NT2/D1 (cell line): ENCODE measurements around the gene GALNT1.
"Not testable (repeated sequence)": the region's sequence is repeated elsewhere in the genome, so short reads cannot be mapped to it uniquely, and the experiment has no call there.

Experiments
- DNase-seq: peaks from one replicate; pipeline ENCODE4 v3.0.0-alpha.2; 2011; ENCODE audit warnings: low read depth, low spot score
- H3K27me3 ChIP-seq: 2 replicates; pipeline ENCODE4 v1.6.0; 2011; ENCODE audit warnings: mild to moderate bottlenecking; ENCODE audit not compliant: insufficient read length, insufficient read depth
- H3K36me3 ChIP-seq: 2 replicates; pipeline ENCODE4 v1.6.1; 2011; ENCODE audit warnings: mild to moderate bottlenecking, low read length, mixed read lengths; ENCODE audit not compliant: insufficient read depth, insufficient read length
- H3K4me1 ChIP-seq: 2 replicates; pipeline ENCODE4 v1.5.1; 2011; ENCODE audit not compliant: insufficient read depth, insufficient read length
- H3K4me3 ChIP-seq: 2 replicates; pipeline ENCODE4 v1.5.1; 2011; ENCODE audit warnings: low read depth; ENCODE audit not compliant: insufficient read length
- H3K9ac ChIP-seq: 2 replicates; pipeline ENCODE4 v1.6.0; 2011; ENCODE audit warnings: low read depth; ENCODE audit not compliant: insufficient read length
- H3K9me3 ChIP-seq: 2 replicates; pipeline ENCODE4 v1.5.1; 2011; ENCODE audit warnings: mild to moderate bottlenecking, low read length; ENCODE audit not compliant: insufficient read depth
- SUZ12 ChIP-seq: IDR thresholded peaks from 2 replicates; pipeline ENCODE4 v1.6.1; 2011; ENCODE audit not compliant: insufficient read length, insufficient read depth; ENCODE audit errors: extremely low read depth
- YY1 ChIP-seq: IDR thresholded peaks from 2 replicates; pipeline ENCODE4 v1.6.1; 2011; ENCODE audit not compliant: insufficient read length, insufficient read depth
- ZNF274 ChIP-seq: IDR thresholded peaks from 2 replicates; pipeline ENCODE4 v1.6.1; 2011; ENCODE audit warnings: mild to moderate bottlenecking, low read depth, low read length

Gene GALNT1

GRCh38 chr18:35559867-35560266 lies 21.7 kb upstream of the GALNT1 start:
- TF ChIP-seq ZNF274: no peak
- TF ChIP-seq YY1: no peak
- no peak for TF ChIP-seq SUZ12
- Histone ChIP-seq H3K4me3 (no peak overlapping the region), H3K4me1 (no peaks in the 10 kb centered on the region), H3K9me3 (no peaks in the 10 kb centered on the region), H3K27me3 (no peaks in the 10 kb centered on the region), H3K9ac (no peak overlapping the region), H3K36me3 (no peaks in the 10 kb centered on the region)
- DNase-seq: no peak

- Histone ChIP-seq H3K4me1 (no peaks in the 10 kb centered on the region), H3K27me3 (no peaks in the 10 kb centered on the region), H3K9ac (no peak overlapping the region), H3K9me3 (no peaks in the 10 kb centered on the region), H3K36me3 (no peaks in the 10 kb centered on the region), H3K4me3 (no peak overlapping the region)
- no peak for DNase-seq
- no peak for TF ChIP-seq SUZ12
- no peak for TF ChIP-seq YY1
- TF ChIP-seq ZNF274: no peak
Measured at GRCh38 chr18:35564795-35565453, 16.6 kb upstream of the GALNT1 start.

GRCh38 chr18:35566019-35566418 lies 15.5 kb upstream of the GALNT1 start:
- Histone ChIP-seq H3K27me3 (no peaks in the 10 kb centered on the region), H3K4me3 (no peak overlapping the region), H3K9me3 (no peaks in the 10 kb centered on the region), H3K9ac (no peak overlapping the region), H3K36me3 (no peaks in the 10 kb centered on the region), H3K4me1 (no peaks in the 10 kb centered on the region)
- no peak for DNase-seq
- TF ChIP-seq ZNF274 (no peak), YY1 (no peak), SUZ12 (no peak)

GRCh38 chr18:35570182-35570581 lies 11.4 kb upstream of the GALNT1 start:
- H3K27me3 ChIP-seq: no peaks in the 10 kb centered on the region
- H3K9ac ChIP-seq: no peak overlapping the region
- no peak overlapping the region for H3K4me3 ChIP-seq
- no peak for DNase-seq
- H3K4me1 ChIP-seq: no peaks in the 10 kb centered on the region
- TF ChIP-seq ZNF274 (no peak), YY1 (no peak), SUZ12 (no peak)
- H3K9me3 ChIP-seq: no peaks in the 10 kb centered on the region
- no peaks in the 10 kb centered on the region for H3K36me3 ChIP-seq

GRCh38 chr18:35571138-35571537 lies 10.4 kb upstream of the GALNT1 start:
- Histone ChIP-seq H3K27me3 (no peaks in the 10 kb centered on the region), H3K36me3 (no peaks in the 10 kb centered on the region), H3K4me1 (no peaks in the 10 kb centered on the region), H3K9ac (no peak overlapping the region), H3K9me3 (peaks cover 5% of the 10 kb centered on the region), H3K4me3 (no peak overlapping the region)
- DNase-seq: no peak
- TF ChIP-seq YY1 (no peak), SUZ12 (no peak), ZNF274 (no peak)

GRCh38 chr18:35572644-35573043 lies 8.9 kb upstream of the GALNT1 start:
- no peaks in the 10 kb centered on the region for H3K4me1 ChIP-seq
- no peaks in the 10 kb centered on the region for H3K27me3 ChIP-seq
- peaks cover 16% of the 10 kb centered on the region for H3K9me3 ChIP-seq
- TF ChIP-seq SUZ12 (no peak), YY1 (no peak), ZNF274 (no peak)
- no peak overlapping the region for H3K4me3 ChIP-seq
- no peak for DNase-seq
- no peaks in the 10 kb centered on the region for H3K36me3 ChIP-seq
- no peak overlapping the region for H3K9ac ChIP-seq

- no peaks in the 10 kb centered on the region for H3K27me3 ChIP-seq
- no peak overlapping the region for H3K4me3 ChIP-seq
- TF ChIP-seq ZNF274: no peak
- no peak for TF ChIP-seq YY1
- TF ChIP-seq SUZ12: no peak
- no peaks in the 10 kb centered on the region for H3K4me1 ChIP-seq
- no peak for DNase-seq
- H3K9ac ChIP-seq: no peak overlapping the region
- no peaks in the 10 kb centered on the region for H3K36me3 ChIP-seq
- H3K9me3 ChIP-seq: peaks cover 16% of the 10 kb centered on the region
Measured at GRCh38 chr18:35573531-35573930, 8.0 kb upstream of the GALNT1 start.

GRCh38 chr18:35576240-35576845 lies 5.2 kb upstream of the GALNT1 start:
- DNase-seq, H3K36me3 ChIP-seq, H3K4me3 ChIP-seq, H3K4me1 ChIP-seq, H3K9ac ChIP-seq, H3K27me3 ChIP-seq: not testable (repeated sequence)
- peaks cover 16% of the 10 kb centered on the region for H3K9me3 ChIP-seq
